IMR-90 (cell line): ENCODE measurements around the gene FAM204A.

Source experiments
- CEBPB ChIP-seq: IDR thresholded peaks from 2 replicates; pipeline ENCODE4 v1.6.1; 2012; ENCODE audit warnings: low read depth, low read length, improper control_type of control experiment
- MAFK ChIP-seq: IDR thresholded peaks from 2 replicates; pipeline ENCODE4 v1.6.1; 2012; ENCODE audit warnings: low read depth, low read length, improper control_type of control experiment
- POLR2A ChIP-seq: IDR thresholded peaks from 2 replicates; pipeline ENCODE4 v1.6.1; 2012; ENCODE audit warnings: mild to moderate bottlenecking, low read depth, low read length
- RAD21 ChIP-seq: IDR thresholded peaks from 2 replicates; pipeline ENCODE4 v1.6.1; 2012; ENCODE audit warnings: low read length, improper control_type of control experiment
- RFX5 ChIP-seq: IDR thresholded peaks from 2 replicates; pipeline ENCODE4 v1.8.0; 2012; ENCODE audit warnings: low read depth, mild to moderate bottlenecking, low read length, moderate library complexity
- SMC3 ChIP-seq: fragments of 150-350 bp; IDR thresholded peaks from 2 replicates; pipeline ENCODE4 v1.6.1; 2016; ENCODE audit warnings: low read depth, mild to moderate bottlenecking, antibody characterized with exemption, low read length, moderate library complexity
- TF ChIP-seq, protein P1 (sequence below): conservative IDR thresholded peaks from 2 replicates; pipeline ENCODE4 v1.5.1; 2012; ENCODE audit warnings: mild to moderate bottlenecking, low read depth, low read length, improper control_type of control experiment
- TF ChIP-seq, protein P2 (sequence below): fragments of 150-350 bp; IDR thresholded peaks from 2 replicates; pipeline ENCODE4 v1.6.1; 2017; ENCODE audit warnings: mild to moderate bottlenecking, antibody characterized with exemption, low read length, low read depth

DNA sequence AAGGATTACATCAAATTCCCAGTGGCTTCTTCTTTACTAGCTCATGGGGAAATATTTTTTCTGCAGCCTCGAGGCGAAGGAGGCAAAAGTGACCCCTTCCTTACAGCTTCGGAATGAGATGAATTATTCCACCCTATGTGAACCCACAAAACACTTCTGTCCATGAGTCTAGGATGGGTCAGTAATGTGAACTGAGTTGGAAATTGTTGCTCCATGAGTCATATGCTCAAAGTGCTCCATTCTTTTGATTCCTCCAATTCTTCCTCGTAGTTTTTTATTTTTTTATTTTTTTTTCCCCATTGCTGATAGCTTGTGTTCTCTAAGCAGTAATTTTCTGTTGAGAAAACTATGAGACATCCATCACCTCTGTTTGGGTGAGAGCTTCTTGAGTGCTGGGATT, 31.7 kb upstream of the FAM204A start:
- TF ChIP-seq, protein P1, sequence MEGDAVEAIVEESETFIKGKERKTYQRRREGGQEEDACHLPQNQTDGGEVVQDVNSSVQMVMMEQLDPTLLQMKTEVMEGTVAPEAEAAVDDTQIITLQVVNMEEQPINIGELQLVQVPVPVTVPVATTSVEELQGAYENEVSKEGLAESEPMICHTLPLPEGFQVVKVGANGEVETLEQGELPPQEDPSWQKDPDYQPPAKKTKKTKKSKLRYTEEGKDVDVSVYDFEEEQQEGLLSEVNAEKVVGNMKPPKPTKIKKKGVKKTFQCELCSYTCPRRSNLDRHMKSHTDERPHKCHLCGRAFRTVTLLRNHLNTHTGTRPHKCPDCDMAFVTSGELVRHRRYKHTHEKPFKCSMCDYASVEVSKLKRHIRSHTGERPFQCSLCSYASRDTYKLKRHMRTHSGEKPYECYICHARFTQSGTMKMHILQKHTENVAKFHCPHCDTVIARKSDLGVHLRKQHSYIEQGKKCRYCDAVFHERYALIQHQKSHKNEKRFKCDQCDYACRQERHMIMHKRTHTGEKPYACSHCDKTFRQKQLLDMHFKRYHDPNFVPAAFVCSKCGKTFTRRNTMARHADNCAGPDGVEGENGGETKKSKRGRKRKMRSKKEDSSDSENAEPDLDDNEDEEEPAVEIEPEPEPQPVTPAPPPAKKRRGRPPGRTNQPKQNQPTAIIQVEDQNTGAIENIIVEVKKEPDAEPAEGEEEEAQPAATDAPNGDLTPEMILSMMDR: no peak
- TF ChIP-seq, protein P2, sequence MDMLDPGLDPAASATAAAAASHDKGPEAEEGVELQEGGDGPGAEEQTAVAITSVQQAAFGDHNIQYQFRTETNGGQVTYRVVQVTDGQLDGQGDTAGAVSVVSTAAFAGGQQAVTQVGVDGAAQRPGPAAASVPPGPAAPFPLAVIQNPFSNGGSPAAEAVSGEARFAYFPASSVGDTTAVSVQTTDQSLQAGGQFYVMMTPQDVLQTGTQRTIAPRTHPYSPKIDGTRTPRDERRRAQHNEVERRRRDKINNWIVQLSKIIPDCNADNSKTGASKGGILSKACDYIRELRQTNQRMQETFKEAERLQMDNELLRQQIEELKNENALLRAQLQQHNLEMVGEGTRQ: no peak
- TF ChIP-seq POLR2A (no peak), SMC3 (no peak), RAD21 (no peak), RFX5 (no peak), MAFK (no peak), CEBPB (no peak)
